ENCODE results near the gene RAB40C. TPM values are rescaled to one million over a fixed set of nuclear protein-coding genes. Genes with fewer than 3 reads are reported as not detected.

RAB40C gene
- total RNA-seq, 1 donor from 2014 or later = 13.1 TPM

DNA sequence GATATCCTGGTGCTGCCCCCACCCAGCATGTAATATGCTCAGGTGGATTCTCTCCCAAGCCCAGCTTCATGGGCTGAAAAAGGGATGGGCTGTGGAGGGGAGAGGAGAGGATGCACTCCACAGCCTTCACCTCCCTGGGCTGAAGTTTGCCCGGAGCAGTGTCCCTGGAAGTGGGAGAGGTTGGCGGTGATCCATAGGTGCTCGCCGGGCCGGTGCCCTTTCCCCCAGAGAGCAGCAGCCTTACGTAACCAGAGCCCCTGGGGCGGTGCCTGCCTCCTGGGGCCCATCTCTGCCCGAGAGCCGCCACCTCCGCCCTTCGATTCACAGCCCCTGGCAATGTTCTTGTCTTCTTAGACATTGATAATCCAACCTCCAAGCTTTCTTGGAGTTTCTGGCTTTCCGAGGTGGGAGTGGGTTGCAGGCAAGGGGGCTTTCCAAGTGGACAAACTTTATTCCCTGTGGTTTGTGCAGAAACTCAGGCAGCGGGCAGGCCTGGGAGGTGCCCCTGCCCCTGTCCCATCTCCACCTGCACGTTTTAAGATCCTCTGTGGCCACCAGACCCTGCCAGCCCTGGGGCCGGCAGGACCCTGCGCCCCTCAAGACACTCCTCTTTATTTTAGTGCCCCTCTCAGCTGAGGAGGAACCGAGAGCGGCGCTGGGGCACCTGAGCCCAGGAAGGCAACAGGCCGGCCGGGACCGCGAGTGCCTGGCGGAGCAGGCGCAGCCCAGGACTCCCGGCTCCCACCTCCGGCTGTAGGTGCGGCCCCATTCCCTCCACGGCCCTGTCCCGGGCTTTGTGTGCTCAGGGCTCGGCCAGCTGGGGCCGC is 56.2 kb downstream of the RAB40C start:
- intact Hi-C loops (cut with micrococcal nuclease) = no loop called here
- POLR2A ChIA-PET = interaction anchor here (4.0 kb wide), 1 partner anchor 35 kb away, joined by 13 read pairs; the partner anchor contains the start of gene STUB1
- ATAC-seq (ENCODE audit: low read depth) (no peak), DNase-seq (no peak)
- H3K27ac Mint-ChIP-seq = no peak overlapping the region
- H3K4me1 Mint-ChIP-seq = peaks cover 29% of the 10 kb centered on the region
- H3K36me3 Mint-ChIP-seq (ENCODE audit: low read depth) = no peaks in the 10 kb centered on the region
- CTCF ChIA-PET = no interaction called here
- no peak overlapping the region for H3K4me3 Mint-ChIP-seq
- no peaks in the 10 kb centered on the region for H3K9me3 Mint-ChIP-seq
- TF ChIP-seq, protein P1, sequence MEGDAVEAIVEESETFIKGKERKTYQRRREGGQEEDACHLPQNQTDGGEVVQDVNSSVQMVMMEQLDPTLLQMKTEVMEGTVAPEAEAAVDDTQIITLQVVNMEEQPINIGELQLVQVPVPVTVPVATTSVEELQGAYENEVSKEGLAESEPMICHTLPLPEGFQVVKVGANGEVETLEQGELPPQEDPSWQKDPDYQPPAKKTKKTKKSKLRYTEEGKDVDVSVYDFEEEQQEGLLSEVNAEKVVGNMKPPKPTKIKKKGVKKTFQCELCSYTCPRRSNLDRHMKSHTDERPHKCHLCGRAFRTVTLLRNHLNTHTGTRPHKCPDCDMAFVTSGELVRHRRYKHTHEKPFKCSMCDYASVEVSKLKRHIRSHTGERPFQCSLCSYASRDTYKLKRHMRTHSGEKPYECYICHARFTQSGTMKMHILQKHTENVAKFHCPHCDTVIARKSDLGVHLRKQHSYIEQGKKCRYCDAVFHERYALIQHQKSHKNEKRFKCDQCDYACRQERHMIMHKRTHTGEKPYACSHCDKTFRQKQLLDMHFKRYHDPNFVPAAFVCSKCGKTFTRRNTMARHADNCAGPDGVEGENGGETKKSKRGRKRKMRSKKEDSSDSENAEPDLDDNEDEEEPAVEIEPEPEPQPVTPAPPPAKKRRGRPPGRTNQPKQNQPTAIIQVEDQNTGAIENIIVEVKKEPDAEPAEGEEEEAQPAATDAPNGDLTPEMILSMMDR (IDR thresholded peaks at IDR 0.05) = no peak
- H3K27me3 Mint-ChIP-seq = no peaks in the 10 kb centered on the region

DNA sequence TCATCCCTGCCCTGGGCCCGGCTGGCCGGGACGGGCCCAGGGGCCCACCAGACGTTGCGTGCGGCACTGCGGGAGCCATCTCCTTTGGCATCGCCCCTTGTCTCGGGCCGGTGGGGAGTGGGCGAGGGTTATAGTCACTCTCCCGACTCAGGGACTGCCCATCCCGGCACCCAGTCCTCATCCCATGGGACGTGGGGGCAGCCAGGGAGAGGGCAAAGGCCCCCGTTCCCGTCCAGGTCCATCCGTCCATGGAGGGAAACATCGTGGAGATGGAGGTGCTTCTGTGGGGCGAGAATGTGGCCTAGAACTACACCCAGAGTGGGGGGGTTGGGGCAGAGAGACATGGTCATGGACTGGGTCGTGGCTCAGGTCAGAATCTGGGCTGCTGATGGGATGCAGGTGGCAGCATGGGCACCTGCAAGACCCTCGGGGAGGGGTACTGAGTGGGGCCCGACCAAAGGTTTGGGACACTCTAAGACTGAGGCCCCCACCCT is 56.9 kb downstream of the RAB40C start:
- intact Hi-C loops (cut with micrococcal nuclease) = no loop called here
- peak overlapping the region; percentile 35 for H3K4me3 Mint-ChIP-seq

DNA sequence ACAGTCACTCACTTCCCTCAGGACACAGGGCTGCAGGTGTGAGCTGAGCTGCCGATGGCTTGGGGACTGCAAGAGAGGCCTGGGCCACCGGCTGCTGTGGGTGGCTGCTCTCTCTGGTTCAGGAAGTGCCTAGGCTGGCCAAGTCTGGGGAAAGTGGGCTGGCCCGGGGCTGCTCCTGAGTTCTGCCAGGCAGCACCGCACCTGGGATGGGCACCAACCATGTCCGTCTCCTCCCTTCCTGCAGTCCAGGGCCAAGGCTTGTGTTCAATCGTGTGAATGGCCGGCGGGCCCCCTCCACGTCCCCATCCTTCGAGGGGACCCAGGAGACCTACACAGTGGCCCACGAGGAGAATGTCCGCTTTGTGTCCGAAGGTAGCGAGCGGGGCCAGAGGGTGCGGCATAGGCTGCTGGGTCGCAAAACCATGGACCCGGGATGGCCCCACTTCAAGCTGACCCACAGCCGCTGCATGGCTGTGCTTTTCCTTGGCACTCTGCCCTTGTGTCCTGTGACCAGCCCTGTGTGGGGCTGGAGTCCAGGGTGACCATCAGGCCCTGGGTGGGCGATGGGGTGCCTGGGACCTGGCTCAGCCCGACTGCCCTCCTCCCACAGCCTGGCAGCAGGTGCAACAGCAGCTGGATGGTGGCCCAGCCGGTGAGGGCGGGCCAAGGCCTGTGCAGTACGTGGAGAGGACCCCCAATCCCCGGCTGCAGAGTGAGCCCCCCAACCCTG is 57.5 kb downstream of the RAB40C start:
- Mint-ChIP-seq H3K27ac (no peak overlapping the region), H3K9me3 (no peaks in the 10 kb centered on the region), H3K4me1 (peaks cover 29% of the 10 kb centered on the region), H3K36me3 (ENCODE audit: low read depth) (no peaks in the 10 kb centered on the region), H3K27me3 (no peaks in the 10 kb centered on the region), H3K4me3 (peak overlapping the region; percentile 35)
- ChIA-PET POLR2A (interaction anchor here (1.7 to 4.0 kb wide), 2 partner anchors 11 to 33 kb away, joined by 10 to 13 read pairs; partner anchors contain the start of genes METTL26 and STUB1), CTCF (interaction anchor here (0.6 kb wide), 1 partner anchor 7 kb away, joined by 3 read pairs; no protein-coding TSS in a partner anchor)
- intact Hi-C loops (cut with micrococcal nuclease) = no loop called here
- TF ChIP-seq, protein P1 (IDR thresholded peaks at IDR 0.05) = no peak
- no peak for ATAC-seq (ENCODE audit: low read depth)
- no peak for DNase-seq

More for the DNA sequence above, 56.9 kb downstream of the RAB40C start:
- ChIA-PET CTCF (no interaction called here), POLR2A (interaction anchor here (4.0 kb wide), 1 partner anchor 34 kb away, joined by 13 read pairs; the partner anchor contains the start of gene STUB1)
- Mint-ChIP-seq H3K36me3 (ENCODE audit: low read depth) (no peaks in the 10 kb centered on the region), H3K27me3 (no peaks in the 10 kb centered on the region), H3K9me3 (no peaks in the 10 kb centered on the region), H3K4me1 (peaks cover 29% of the 10 kb centered on the region), H3K27ac (no peak overlapping the region)
- DNase-seq (no peak), ATAC-seq (ENCODE audit: low read depth) (no peak)
- TF ChIP-seq, protein P1 (IDR thresholded peaks at IDR 0.05) = no peak

DNA sequence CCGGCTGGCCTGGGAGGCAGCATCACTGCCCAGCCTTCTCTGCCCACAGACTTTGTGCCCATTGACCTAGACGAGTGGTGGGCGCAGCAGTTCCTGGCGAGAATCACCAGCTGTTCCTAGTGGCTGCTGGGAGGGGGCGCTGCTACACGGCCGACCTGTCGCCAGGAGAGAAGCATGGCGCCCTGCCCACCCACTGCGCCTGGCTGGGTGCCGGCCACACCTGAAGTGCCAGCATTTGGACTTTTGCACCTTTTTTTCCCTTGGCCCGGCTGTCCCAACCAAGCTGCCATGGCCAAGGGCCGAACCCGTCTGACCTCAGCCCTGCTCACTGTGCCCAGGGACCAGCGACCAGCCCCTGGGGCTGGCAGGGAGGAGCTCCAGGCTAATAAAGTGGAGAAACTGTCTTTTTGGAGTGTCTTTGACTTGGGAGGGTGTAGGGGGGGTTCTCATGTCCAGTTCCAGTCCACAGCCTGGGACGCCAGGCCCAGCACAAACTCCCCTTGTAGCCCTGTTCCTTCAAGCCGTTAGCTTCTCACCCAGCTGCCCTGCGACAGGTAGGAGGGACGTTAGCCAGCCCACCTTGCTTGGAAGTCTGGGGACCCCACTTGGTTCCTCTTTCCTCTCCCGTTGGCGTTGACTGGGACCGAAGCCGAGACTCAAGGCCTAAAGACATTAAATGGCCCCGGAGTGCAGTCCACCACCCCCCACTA is 58.4 kb downstream of the RAB40C start:
- peak; percentile 13 for ATAC-seq (ENCODE audit: low read depth)

More for the DNA sequence above, 58.4 kb downstream of the RAB40C start:
- H3K4me1 Mint-ChIP-seq = peaks cover 25% of the 10 kb centered on the region
- no peak for DNase-seq
- H3K9me3 Mint-ChIP-seq = no peaks in the 10 kb centered on the region
- intact Hi-C loops (cut with micrococcal nuclease) = loop anchor here (2.0 kb wide), 1 partner anchor 21 kb away; the partner anchor contains the start of gene RHOT2
- peak overlapping the region; percentile 84 for H3K4me3 Mint-ChIP-seq
- H3K27me3 Mint-ChIP-seq = no peaks in the 10 kb centered on the region
- TF ChIP-seq, protein P1 (IDR thresholded peaks at IDR 0.05) = no peak
- ChIA-PET POLR2A (interaction anchor here (0.5 to 4.0 kb wide), 3 partner anchors 12 to 261 kb away, joined by 5 to 13 read pairs (median 10); partner anchors contain the start of genes METTL26 and STUB1), CTCF (interaction anchor here (0.6 to 1.2 kb wide), 2 partner anchors 8 to 55 kb away, joined by 3 to 4 read pairs; no protein-coding TSS in a partner anchor)
- H3K27ac Mint-ChIP-seq = peak overlapping the region; percentile 85
- no peaks in the 10 kb centered on the region for H3K36me3 Mint-ChIP-seq (ENCODE audit: low read depth)
